Suprapubic skin (tissue), 4 donors: ENCODE measurements around the gene VPS8. TPM values are rescaled to one million over a fixed set of nuclear protein-coding genes. Genes with fewer than 3 reads are reported as not detected.

Experiments used
- DNase-seq, 2 donors: peaks; one replicate each; pipeline ENCODE4 v3.0.0-alpha.2; 2019; ENCODE audit warnings: low spot score in 2 of 2
- H3K27ac ChIP-seq: fragments of 200-600 bp; sonication (generic); one replicate; pipeline ENCODE4 v1.5.1; 2019
- H3K27me3 ChIP-seq: fragments of 200-600 bp; sonication (generic); one replicate; pipeline ENCODE4 v1.5.1; 2019
- H3K36me3 ChIP-seq: fragments of 200-600 bp; sonication (generic); one replicate; pipeline ENCODE4 v1.5.1; 2019
- H3K4me1 ChIP-seq: fragments of 200-600 bp; sonication (generic); one replicate; pipeline ENCODE4 v1.5.1; 2019
- H3K4me3 ChIP-seq: fragments of 200-600 bp; sonication (generic); one replicate; pipeline ENCODE4 v1.5.1; 2019; ENCODE audit warnings: mild to moderate bottlenecking
- H3K9me3 ChIP-seq: fragments of 200-600 bp; sonication (generic); one replicate; pipeline ENCODE4 v1.5.1; 2019
- CTCF ChIP-seq, 2 donors: fragments of 200-600 bp in 1 of 2; fragments of 450-650 bp in 1 of 2; sonication (generic) in 1 of 2; IDR thresholded peaks; one replicate each; pipeline ENCODE4 v1.5.1; 2016 to 2019; ENCODE audit warnings: antibody characterized with exemption in 2 of 2, mild to moderate bottlenecking in 1 of 2, moderate library complexity in 1 of 2
- EP300 ChIP-seq: sonication (generic); formaldehyde crosslinking; IDR thresholded peaks from one replicate; pipeline ENCODE4 v1.6.1; 2017; ENCODE audit warnings: antibody characterized with exemption
- POLR2A ChIP-seq, 2 donors: fragments of 450-650 bp; IDR thresholded peaks; one replicate each; pipeline ENCODE4 v1.6.1; 2017; ENCODE audit warnings: antibody characterized with exemption in 2 of 2, mild to moderate bottlenecking in 2 of 2, moderate library complexity in 2 of 2
- POLR2AphosphoS5 ChIP-seq, 3 donors: sonication (generic); formaldehyde crosslinking; IDR thresholded peaks; one replicate each; pipeline ENCODE4 v1.6.1; 2017; ENCODE audit warnings: antibody characterized with exemption in 3 of 3
- WGBS: methylation state at CpG from one replicate; pipeline ENCODE4 v1.1.5; 2018; 5-methylcytosine and 5-hydroxymethylcytosine counted together
- total RNA-seq, 4 donors: library from RNA; depleted of rRNA; stranded (reverse); fragments of >200 nt; gene quantifications; one replicate each; pipeline ENCODE4 v1.1.0, GENCODE V29; 2016

The VPS8 gene
- total RNA-seq, 4 donors from 2014 or later = 36.1 to 93.8 (median 57.2) TPM

GRCh38 chr3:185063431-185063830 lies 251.5 kb downstream of the VPS8 start:
- H3K9me3 ChIP-seq = no peaks in the 10 kb centered on the region
- TF ChIP-seq CTCF (IDR thresholded peaks at IDR 0.05) = no peak
- TF ChIP-seq POLR2AphosphoS5 (IDR thresholded peaks at IDR 0.05) = no peak
- no peak for TF ChIP-seq EP300
- TF ChIP-seq POLR2A (IDR thresholded peaks at IDR 0.05) = no peak
- H3K36me3 ChIP-seq = no peaks in the 10 kb centered on the region
- H3K27ac ChIP-seq = no peak overlapping the region
- H3K27me3 ChIP-seq = no peaks in the 10 kb centered on the region
- no peaks in the 10 kb centered on the region for H3K4me1 ChIP-seq
- no peak overlapping the region for H3K4me3 ChIP-seq
- WGBS = 74% methylated on average over 3 of the region's 3 CpGs
- no peak for DNase-seq

- H3K36me3 ChIP-seq = no peaks in the 10 kb centered on the region
- TF ChIP-seq EP300 (no peak), POLR2A (IDR thresholded peaks at IDR 0.05) (no peak), POLR2AphosphoS5 (IDR thresholded peaks at IDR 0.05) (no peak), CTCF (IDR thresholded peaks at IDR 0.05) (no peak)
- 100% methylated on average over 1 of the region's 3 CpGs for WGBS
- DNase-seq = no peak
- no peak overlapping the region for H3K27ac ChIP-seq
- H3K4me1 ChIP-seq = no peaks in the 10 kb centered on the region
- no peak overlapping the region for H3K4me3 ChIP-seq
- no peaks in the 10 kb centered on the region for H3K27me3 ChIP-seq
- no peaks in the 10 kb centered on the region for H3K9me3 ChIP-seq
Measured at GRCh38 chr3:185065059-185065458, 253.1 kb downstream of the VPS8 start.

GRCh38 chr3:185066251-185066650 lies 254.3 kb downstream of the VPS8 start:
- no peaks in the 10 kb centered on the region for H3K4me1 ChIP-seq
- H3K4me3 ChIP-seq = no peak overlapping the region
- H3K36me3 ChIP-seq = no peaks in the 10 kb centered on the region
- DNase-seq = no peak
- H3K9me3 ChIP-seq = no peaks in the 10 kb centered on the region
- no peak overlapping the region for H3K27ac ChIP-seq
- no peaks in the 10 kb centered on the region for H3K27me3 ChIP-seq
- WGBS = 95% methylated on average over 4 of the region's 4 CpGs
- no peak for TF ChIP-seq POLR2AphosphoS5 (IDR thresholded peaks at IDR 0.05)

- Histone ChIP-seq H3K4me1 (no peaks in the 10 kb centered on the region), H3K4me3 (no peak overlapping the region), H3K9me3 (no peaks in the 10 kb centered on the region), H3K36me3 (no peaks in the 10 kb centered on the region), H3K27me3 (no peaks in the 10 kb centered on the region), H3K27ac (no peak overlapping the region)
- no peak for DNase-seq
- 75% methylated on average over 11 of the region's 11 CpGs for WGBS
- no peak for TF ChIP-seq CTCF (IDR thresholded peaks at IDR 0.05)
- TF ChIP-seq POLR2A (IDR thresholded peaks at IDR 0.05) = no peak
- TF ChIP-seq EP300 = no peak
- no peak for TF ChIP-seq POLR2AphosphoS5 (IDR thresholded peaks at IDR 0.05)
Measured at GRCh38 chr3:185067173-185067572, 255.2 kb downstream of the VPS8 start.

GRCh38 chr3:185069037-185070030 lies 257.4 kb downstream of the VPS8 start:
- Histone ChIP-seq H3K9me3 (no peaks in the 10 kb centered on the region), H3K36me3 (no peaks in the 10 kb centered on the region), H3K27me3 (no peaks in the 10 kb centered on the region), H3K4me3 (no peak overlapping the region), H3K4me1 (no peaks in the 10 kb centered on the region), H3K27ac (no peak overlapping the region)
- 84% methylated on average over 27 of the region's 28 CpGs for WGBS
- TF ChIP-seq CTCF (IDR thresholded peaks at IDR 0.05) (no peak), POLR2AphosphoS5 (IDR thresholded peaks at IDR 0.05) (no peak), EP300 (no peak), POLR2A (IDR thresholded peaks at IDR 0.05) (no peak)
- no peak for DNase-seq
